ENCODE results near the gene EFHC1.

Gene EFHC1

DNA sequence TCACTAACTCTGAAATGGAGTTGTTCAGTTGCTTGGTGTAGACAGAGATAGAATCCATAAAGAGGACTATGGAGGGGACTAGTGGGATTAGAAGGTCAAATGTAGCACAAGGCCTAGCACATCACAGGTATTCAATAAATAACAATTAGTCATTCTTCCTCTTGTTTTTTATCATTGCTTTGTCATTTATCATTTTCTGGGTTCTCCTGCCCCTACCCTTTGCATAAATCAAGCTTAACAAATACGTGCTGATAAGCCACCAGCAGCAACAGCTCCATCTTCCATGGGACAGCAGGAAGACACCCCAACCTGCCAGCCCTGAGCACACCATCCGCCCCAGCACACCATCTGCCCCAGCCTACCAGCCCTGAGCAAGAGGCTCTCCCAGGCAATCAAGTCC, 133.6 kb downstream of the EFHC1 start:
- DNase-seq (ENCODE audit: low read depth in 2 of 2), result no peak

DNA sequence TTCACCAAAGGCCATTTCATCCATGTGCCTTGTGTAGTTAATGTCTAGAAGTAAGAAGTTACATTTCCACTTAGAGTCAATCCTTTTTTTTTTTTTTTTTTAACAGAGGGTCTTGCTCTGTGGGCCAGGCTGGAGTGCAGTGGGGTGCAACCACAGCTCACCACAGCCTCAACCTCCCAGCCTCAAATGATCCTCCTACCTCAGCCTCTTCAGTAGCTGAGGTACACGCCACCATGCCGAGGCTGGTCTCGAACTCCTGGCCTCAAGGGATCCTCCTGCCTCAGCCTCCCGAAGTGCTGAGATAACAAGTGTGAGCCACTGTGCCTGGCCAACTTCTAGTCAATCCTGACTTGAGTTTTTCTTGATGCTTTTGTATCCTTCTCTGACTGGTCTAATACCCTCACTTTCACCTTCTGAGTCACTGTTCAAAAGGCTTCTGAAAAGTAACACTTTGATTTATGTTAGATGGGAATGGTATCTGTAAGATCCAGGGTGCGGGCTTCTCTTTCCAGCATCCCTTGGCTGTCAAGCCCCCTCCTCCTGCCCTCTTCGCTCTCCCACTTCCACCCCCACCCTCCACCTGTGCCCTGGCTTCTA, 134.6 kb downstream of the EFHC1 start:
- no peak for DNase-seq (ENCODE audit: low read depth in 2 of 2)

DNA sequence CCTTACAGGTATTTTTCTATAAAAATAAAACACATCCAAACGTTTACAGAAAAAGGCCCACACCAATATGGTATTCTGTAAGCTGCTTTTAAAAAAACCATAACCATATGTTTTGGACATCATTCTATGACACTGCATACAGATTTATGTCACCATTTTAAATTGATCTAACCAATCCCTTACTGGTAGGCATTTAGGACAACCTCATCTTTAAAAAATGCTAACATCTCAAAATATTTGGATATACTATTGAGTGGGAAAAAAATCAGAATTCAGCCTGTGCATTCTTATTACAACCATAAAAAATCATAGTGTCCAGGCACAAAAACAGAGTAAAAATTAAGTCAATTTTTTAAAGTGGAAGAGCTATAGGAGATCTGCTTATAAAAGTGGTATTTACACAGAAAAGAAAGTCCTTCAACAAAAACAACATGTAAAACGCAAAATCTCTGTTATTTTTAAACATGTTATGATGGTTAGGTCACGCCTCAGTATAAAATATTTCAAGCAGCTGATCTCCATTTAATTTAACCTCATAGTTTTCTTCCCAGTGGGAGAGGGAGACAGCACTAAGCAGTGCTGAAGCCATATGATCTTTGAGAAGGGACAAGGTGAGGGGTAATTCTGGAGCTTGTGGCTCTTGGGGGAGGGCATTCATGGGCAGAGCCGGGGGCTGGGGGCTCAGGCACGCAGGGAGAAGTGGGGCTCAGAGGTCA, 135.5 kb downstream of the EFHC1 start:
- no peak for DNase-seq (ENCODE audit: low read depth in 2 of 2)

DNA sequence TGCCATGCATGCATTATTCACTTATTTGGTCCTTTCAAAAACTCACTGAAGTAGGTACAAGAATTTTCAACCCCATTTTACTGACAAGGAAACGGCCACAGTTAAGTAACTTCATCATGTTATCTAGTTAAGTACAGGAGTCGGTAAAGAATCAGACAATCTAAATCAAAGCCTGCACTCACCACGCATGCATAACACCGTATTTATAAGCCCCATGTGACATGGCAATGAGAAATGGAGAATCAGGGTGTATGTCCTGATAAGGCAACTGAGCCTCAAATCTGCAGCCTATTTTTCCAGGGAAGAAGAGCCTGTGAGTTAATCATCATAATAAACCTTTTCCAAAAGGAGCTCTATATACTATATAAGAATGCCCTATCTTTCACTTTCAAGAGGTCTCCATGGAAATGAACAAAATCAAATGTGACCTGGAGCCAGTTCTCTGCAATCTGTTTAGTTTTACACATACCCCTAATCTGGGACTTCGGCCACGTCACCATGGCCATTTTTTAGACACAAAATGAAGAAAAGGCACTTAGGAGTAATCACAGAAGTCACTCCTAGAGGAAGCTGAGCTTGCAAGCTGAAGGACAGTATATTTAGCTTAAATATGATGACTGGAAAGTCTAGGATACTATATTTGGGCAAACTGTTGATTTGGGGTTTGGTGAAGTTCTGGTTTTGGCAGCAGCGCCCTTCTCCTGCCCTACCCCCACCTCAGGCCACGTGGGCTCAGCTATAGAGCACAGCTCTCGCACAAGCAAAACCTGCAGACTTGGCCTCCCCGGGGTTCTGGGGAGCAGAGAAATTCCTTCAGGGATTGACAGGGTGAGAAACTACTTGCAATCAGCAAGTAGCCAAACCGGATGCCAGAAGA, 137.5 kb downstream of the EFHC1 start:
- no peak for DNase-seq (ENCODE audit: low read depth in 2 of 2)

DNA sequence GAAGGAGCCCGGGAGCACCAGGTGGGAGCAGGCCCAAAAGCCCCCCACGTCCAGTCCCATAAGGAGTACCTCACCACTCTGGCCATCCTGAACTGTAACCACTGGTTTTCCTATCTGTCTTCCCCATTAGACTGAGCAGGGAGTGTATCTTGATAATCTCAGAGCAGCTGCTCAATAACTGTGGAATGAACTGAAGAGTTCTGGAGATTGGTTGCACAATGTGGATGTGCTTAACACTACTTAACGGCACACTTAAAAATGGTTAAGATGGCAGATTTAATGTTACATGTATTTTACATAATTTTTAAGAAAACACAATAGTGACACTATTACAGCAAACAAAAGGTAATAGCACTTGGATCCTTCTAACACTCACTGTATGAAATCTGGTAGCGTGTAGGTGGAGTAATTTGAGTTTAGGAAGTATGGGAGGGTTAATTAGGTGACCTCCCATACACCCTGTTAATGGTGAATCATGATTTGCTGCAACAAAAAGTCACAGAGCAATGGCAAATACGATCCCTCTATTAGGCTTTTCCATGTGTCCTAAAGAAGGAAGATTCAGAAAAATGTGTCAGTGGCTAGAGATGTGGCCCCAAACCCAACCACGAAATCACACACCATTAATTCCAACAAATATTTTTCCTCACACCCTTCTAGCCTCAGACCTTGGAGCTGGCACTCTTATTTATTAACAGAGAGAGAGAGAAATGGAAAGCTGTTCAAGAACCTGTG, 138.3 kb downstream of the EFHC1 start:
- no peak for DNase-seq (ENCODE audit: low read depth in 2 of 2)

DNA sequence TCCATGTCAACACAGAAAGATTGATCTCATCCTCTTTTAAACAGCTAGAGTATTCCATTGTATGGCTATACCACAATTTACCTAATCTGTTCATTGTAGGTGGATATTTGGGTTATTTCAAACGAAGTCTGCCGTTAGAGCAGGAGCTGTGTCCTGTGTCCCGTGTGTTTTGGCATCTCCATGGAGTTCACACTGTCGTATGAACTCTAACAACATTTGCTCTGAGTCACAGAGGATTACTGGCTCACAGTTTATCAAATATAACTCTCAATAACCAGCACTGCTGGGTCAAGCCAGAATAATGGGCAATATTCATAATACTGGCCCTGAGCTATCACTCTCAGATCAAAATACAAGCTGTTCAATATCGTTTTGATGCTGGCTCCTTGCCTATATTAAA, 140.3 kb downstream of the EFHC1 start:
- DNase-seq (ENCODE audit: low read depth in 2 of 2), result no peak

DNA sequence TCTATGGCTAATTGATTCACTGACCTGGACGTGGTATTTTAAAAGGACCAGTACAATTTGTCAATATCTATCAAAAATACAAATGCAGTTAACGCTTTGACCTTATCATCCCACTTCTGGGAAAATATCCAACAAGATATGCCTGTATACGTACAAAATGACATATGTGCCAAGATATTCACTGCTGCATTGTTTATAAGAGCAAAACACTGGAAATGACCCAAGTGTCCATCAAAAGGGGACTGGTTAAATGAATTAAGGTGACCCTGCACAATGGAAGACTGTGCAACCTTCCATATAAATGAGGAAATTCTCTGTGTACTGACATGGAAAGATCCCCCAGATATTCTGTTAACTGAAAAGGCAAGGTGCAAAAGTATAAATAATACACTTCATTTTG, 142.8 kb downstream of the EFHC1 start:
- no peak for DNase-seq (ENCODE audit: low read depth in 2 of 2)

DNA sequence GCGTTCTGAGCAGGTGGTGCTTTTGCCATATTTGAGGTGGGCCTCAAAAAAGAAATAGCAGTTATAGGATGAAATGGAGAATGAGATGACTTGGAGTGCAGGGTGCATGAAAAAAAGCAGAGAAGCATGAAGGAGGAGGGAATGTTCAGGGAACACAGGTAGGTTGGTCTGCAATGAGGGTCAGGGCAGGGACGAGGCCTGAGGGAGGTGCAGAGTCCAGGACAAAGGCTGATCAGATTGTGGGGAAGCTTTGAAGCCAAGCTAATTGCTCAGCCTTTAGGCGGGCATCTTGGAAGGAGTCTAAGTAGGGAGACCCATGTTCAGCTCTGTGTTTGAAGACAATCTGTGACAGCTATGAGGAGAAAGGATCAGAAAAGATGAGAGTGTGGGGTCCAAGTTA, 144.7 kb downstream of the EFHC1 start:
- DNase-seq (ENCODE audit: low read depth in 2 of 2), result no peak

DNA sequence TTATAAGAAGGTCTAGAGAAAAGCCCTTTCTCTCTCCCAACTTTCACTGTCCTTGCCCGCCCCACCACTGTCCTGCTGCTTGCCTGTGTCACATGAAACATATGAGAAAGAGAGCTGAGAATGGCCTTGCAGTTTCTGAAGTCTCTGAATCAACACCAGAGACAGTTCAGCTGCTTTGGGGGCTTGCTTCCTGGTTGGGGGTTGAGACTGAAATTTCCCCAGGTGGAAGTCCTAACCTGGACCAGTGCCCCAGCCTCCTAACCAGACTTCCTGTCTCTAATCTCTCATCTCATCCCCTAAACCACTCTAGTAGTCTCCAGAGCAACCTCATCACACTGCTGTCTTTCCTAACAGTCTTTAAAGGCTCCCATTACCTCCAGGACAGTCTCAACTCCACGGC, 146.1 kb downstream of the EFHC1 start:
- no peak for DNase-seq (ENCODE audit: low read depth in 2 of 2)

DNA sequence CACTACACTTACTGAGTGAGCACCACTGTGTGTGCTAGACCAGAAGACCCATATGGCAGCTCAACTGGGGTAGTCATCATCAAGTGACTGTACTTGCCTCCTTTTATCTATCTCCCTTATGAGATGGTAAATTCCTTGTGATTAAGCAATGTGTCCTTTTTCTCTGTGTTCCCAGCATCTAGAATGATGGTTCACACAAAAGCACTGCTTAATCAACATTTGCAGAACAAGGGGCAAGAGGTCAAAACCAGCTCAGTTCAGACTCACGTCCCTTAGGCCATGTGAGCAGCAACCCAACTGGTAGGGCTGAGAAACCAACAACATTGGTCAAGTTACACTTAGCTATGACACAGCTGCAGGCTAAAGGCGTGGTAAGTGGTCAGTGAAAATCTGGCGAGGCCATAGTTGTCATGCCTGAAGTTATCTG, 146.7 kb downstream of the EFHC1 start:
- no peak for DNase-seq (ENCODE audit: low read depth in 2 of 2)

DNA sequence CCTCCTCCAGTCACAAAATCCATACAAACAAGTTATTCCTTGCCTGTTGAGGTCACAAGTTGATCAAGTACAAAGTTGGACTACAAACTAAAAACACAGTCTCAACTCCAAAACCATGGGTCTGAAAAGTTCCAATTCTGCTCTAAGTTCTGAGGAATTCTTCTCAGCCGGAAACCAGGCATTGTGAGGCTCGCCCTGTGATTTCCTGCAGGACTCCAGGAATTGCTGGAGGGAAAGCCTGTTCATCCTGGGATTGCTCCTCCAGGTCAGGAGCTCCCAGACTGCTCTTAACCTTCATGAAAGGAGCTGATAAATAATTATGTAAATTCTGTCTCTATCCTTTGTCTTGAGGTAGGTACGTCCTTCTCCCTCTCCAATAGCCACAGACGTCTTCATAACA, 148.2 kb downstream of the EFHC1 start:
- DNase-seq (ENCODE audit: low read depth in 2 of 2), result no peak

DNA sequence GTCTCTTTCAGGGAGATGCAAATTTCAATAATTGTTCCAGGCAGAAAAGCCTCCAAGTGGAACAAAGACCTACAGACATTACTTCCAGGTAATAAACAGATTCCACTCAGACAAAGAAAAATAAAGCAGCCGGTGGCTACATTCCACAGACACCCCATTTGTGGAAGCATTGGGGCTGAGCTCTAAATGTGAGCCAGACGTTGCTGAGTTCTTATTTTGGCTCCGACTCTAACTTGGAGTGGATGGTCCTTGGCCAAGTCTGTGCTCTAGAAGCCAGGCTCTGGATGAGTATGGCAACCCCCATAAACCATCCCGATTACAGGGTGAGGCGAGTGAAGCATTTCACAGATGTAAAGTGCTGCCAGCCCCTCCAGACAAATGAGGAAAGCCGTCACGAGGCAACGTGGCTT, 150.2 kb downstream of the EFHC1 start:
- no peak for DNase-seq (ENCODE audit: low read depth in 2 of 2)

DNA sequence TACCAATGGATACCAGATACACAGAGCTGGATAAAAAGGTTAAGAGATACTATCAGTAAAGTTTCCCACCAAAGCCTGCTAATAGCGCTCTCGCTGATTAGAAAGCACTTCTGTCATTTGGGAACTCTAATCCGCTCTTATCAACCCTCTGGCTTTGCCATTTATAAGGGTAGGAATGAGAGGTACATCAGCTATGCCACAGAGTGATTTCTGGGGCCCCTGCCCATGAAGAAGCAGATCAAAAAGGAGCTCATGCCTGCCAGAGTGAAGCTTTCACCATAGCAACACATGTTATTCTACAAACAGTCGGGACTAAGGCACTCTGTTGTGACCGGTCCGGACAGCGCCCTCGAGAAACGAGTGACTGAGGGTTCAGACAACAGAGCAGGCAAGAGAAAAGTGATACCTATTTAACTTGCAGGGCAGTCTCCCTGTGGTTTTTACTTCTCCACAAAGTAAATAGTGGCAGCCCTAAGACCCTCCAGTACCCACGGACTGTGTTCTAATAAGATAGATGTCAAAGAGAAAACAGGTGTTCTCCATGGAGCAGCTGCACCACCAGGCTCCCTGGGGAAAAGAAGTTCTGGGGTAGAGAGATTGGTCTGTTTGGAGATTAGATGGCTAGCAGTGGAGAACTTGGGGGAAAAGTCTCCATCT, 151.1 kb downstream of the EFHC1 start:
- no peak for DNase-seq (ENCODE audit: low read depth in 2 of 2)

DNA sequence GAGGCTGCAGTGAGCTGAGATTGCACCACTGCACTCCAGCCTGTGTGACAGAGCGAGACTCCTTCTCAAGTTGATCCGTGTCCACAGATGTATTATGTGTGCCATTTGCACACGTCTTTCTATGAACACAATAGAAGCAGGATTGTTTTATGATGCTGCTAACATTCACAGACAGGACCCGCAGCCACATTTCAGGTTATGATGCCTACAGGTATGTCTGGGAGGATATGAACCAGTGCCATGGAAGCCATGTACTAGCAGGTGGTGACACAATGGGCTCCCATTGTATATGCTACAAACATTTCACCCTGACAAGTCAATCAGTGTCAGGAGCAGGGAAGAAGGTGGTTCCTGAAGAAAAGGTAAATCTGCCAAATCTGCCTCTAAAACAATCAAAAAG, 152.4 kb downstream of the EFHC1 start:
- DNase-seq (ENCODE audit: low read depth in 2 of 2), result no peak

DNA sequence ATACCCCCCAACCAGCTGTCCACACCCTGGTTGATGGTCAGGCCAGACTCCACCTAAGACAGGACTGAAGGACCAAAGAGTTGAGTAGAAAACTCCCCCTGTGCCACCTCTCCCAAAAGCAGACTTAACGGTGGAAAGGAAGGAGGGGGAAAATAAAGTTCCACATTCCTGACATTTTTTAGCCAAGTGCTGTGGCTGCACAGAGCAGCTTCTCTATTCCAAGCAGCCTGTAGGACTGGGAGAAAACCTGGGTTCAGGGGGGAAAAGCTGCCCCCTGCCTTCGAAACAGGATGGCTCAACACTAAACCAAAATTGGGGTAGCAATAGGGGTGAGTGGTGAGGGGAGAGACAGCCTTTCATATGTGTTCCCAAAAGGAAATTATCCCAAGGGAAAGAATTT, 153.2 kb downstream of the EFHC1 start:
- no peak for DNase-seq (ENCODE audit: low read depth in 2 of 2)
